ENCODE measurements around the gene GLT8D2. TPM values are rescaled to one million over a fixed set of nuclear protein-coding genes. Genes with fewer than 3 reads are reported as not detected.

Gene GLT8D2
- total and polyA plus RNA-seq, 4 donors: 1.6 to 36.5 (median 6.1) TPM

GRCh38 chr12:103965590-103966504, 84.1 kb downstream of the GLT8D2 start, which contains the start of gene TDG:
Gene TDG, plus strand, starts transcription at chr12:103965872. Its CDS starts 166 bp downstream, at chr12:103966038.
- Histone ChIP-seq H3K36me3 (ENCODE audit: control insufficient read depth in 4 of 4, insufficient read depth in 4 of 4, low read length in 4 of 4) (peaks cover 0 to 6% (median 0%) of the 10 kb centered on the region in 4 donors), H3K27me3 (ENCODE audit: control insufficient read depth in 3 of 3, insufficient read depth in 3 of 3, low read length in 2 of 3) (no peaks in the 10 kb centered on the region), H3K9me3 (ENCODE audit: control insufficient read depth in 4 of 4, insufficient read depth in 3 of 4, low read length in 3 of 4) (no peaks in the 10 kb centered on the region), H3K4me3 (peak within 1 kb of the TSS; percentile 92), H3K9ac (ENCODE audit: insufficient read depth in 1 of 2, low read length in 2 of 2) (peak within 1 kb of the TSS; percentile 92 to 99), H3K4me1 (ENCODE audit: control insufficient read depth in 5 of 5, insufficient read depth in 5 of 5, low read length in 5 of 5) (peaks cover 0 to 19% (median 6%) of the 10 kb centered on the region in 5 donors), H3K27ac (ENCODE audit: low read depth in 1 of 2, low read length in 1 of 2) (peak within 1 kb of the TSS; percentile 96 to 97)
- ATAC-seq (ENCODE audit: insufficient read depth, low FRiP score): peak; percentile 96
- 5 to 7% methylated on average over 58 to 64 of the region's 64 CpGs for WGBS, 2 donors
- TF ChIP-seq, protein P1, sequence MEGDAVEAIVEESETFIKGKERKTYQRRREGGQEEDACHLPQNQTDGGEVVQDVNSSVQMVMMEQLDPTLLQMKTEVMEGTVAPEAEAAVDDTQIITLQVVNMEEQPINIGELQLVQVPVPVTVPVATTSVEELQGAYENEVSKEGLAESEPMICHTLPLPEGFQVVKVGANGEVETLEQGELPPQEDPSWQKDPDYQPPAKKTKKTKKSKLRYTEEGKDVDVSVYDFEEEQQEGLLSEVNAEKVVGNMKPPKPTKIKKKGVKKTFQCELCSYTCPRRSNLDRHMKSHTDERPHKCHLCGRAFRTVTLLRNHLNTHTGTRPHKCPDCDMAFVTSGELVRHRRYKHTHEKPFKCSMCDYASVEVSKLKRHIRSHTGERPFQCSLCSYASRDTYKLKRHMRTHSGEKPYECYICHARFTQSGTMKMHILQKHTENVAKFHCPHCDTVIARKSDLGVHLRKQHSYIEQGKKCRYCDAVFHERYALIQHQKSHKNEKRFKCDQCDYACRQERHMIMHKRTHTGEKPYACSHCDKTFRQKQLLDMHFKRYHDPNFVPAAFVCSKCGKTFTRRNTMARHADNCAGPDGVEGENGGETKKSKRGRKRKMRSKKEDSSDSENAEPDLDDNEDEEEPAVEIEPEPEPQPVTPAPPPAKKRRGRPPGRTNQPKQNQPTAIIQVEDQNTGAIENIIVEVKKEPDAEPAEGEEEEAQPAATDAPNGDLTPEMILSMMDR (IDR thresholded peaks at IDR 0.05; ENCODE audit: control extremely low read depth, extremely low read depth): no peak
- peak; percentile 99 to 100 (median 100) for DNase-seq

GRCh38 chr12:103965255-103965589, 84.8 kb downstream of the GLT8D2 start:
- no peaks in the 10 kb centered on the region for H3K9me3 ChIP-seq (ENCODE audit: control insufficient read depth in 4 of 4, insufficient read depth in 3 of 4, low read length in 3 of 4)
- H3K36me3 ChIP-seq (ENCODE audit: control insufficient read depth in 4 of 4, insufficient read depth in 4 of 4, low read length in 4 of 4): peaks cover 0 to 6% (median 0%) of the 10 kb centered on the region in 4 donors
- WGBS, 2 donors: 0% methylated on average over 11 of the region's 11 CpGs
- no peak for ATAC-seq (ENCODE audit: insufficient read depth, low FRiP score)
- peak overlapping the region; percentile 95 to 96 for H3K27ac ChIP-seq (ENCODE audit: low read depth in 1 of 2, low read length in 1 of 2)
- peak overlapping the region; percentile 90 to 99 for H3K9ac ChIP-seq (ENCODE audit: insufficient read depth in 1 of 2, low read length in 2 of 2)
- TF ChIP-seq, protein P1 (IDR thresholded peaks at IDR 0.05; ENCODE audit: control extremely low read depth, extremely low read depth): no peak
- no peak for DNase-seq
- peaks cover 0 to 19% (median 6%) of the 10 kb centered on the region in 5 donors for H3K4me1 ChIP-seq (ENCODE audit: control insufficient read depth in 5 of 5, insufficient read depth in 5 of 5, low read length in 5 of 5)
- no peaks in the 10 kb centered on the region for H3K27me3 ChIP-seq (ENCODE audit: control insufficient read depth in 3 of 3, insufficient read depth in 3 of 3, low read length in 2 of 3)
- H3K4me3 ChIP-seq: peak overlapping the region; percentile 92

- peak overlapping the region; percentile 90 to 99 for H3K9ac ChIP-seq (ENCODE audit: insufficient read depth in 1 of 2, low read length in 2 of 2)
- 26 to 30% methylated on average over 3 of the region's 3 CpGs for whole genome bisulfite sequencing, 2 donors
- DNase-seq (peak in 1 of 3 donors; percentile 12), ATAC-seq (ENCODE audit: insufficient read depth, low FRiP score) (no peak)
- TF ChIP-seq, protein P1 (IDR thresholded peaks at IDR 0.05; ENCODE audit: control extremely low read depth, extremely low read depth): no peak
- H3K27ac ChIP-seq (ENCODE audit: low read depth in 1 of 2, low read length in 1 of 2): peak overlapping the region in 1 of 2 donors; percentile 95
- H3K36me3 ChIP-seq (ENCODE audit: control insufficient read depth in 4 of 4, insufficient read depth in 4 of 4, low read length in 4 of 4): peaks cover 0 to 6% (median 0%) of the 10 kb centered on the region in 4 donors
- H3K9me3 ChIP-seq (ENCODE audit: control insufficient read depth in 4 of 4, insufficient read depth in 3 of 4, low read length in 3 of 4): no peaks in the 10 kb centered on the region
- H3K4me3 ChIP-seq: peak overlapping the region; percentile 92
- H3K27me3 ChIP-seq (ENCODE audit: control insufficient read depth in 3 of 3, insufficient read depth in 3 of 3, low read length in 2 of 3): no peaks in the 10 kb centered on the region
- H3K4me1 ChIP-seq (ENCODE audit: control insufficient read depth in 5 of 5, insufficient read depth in 5 of 5, low read length in 5 of 5): peaks cover 0 to 19% (median 6%) of the 10 kb centered on the region in 5 donors
Observed at GRCh38 chr12:103964805-103965204, 85.2 kb downstream of the GLT8D2 start.

Data from lung (tissue), 12 donors.